Neural progenitor cell (in vitro differentiated cells): Measurements from ENCODE around the gene FSCN2. TPM values are rescaled to one million over a fixed set of nuclear protein-coding genes. Genes with fewer than 3 reads are reported as not detected.

Experiments
- DNase-seq: peaks from one replicate; pipeline ENCODE4 v3.0.0-alpha.2; 2016; ENCODE audit warnings: low spot score
- H2AFZ ChIP-seq: fragments of 200-600 bp; sonication (generic); replicated peaks from 2 replicates; pipeline ENCODE4 v1.6.1; 2016; ENCODE audit warnings: antibody characterized with exemption
- H3F3A ChIP-seq: fragments of 200-600 bp; sonication (generic); 2 replicates; pipeline ENCODE4 v1.6.1; 2016; ENCODE audit warnings: antibody characterized with exemption, low read depth
- H3K27ac ChIP-seq: fragments of 200-600 bp; sonication (generic); 2 replicates; pipeline ENCODE4 v1.5.1; 2016; ENCODE audit warnings: mild to moderate bottlenecking
- H3K27me3 ChIP-seq: fragments of 200-600 bp; sonication (generic); 2 replicates; pipeline ENCODE4 v1.6.1; 2016; ENCODE audit warnings: mild to moderate bottlenecking, moderate library complexity
- H3K36me3 ChIP-seq: fragments of 200-600 bp; sonication (generic); 2 replicates; pipeline ENCODE4 v1.5.1; 2016
- H3K4me1 ChIP-seq: fragments of 200-600 bp; sonication (generic); 2 replicates; pipeline ENCODE4 v1.6.1; 2016; ENCODE audit warnings: mixed run types
- H3K4me2 ChIP-seq: fragments of 200-600 bp; sonication (generic); 2 replicates; pipeline ENCODE4 v1.6.1; 2016
- H3K4me3 ChIP-seq: fragments of 200-600 bp; sonication (generic); 2 replicates; pipeline ENCODE4 v1.5.1; 2016
- H3K79me2 ChIP-seq: fragments of 200-600 bp; sonication (generic); 2 replicates; pipeline ENCODE4 v1.6.1; 2016; ENCODE audit warnings: low read depth
- H3K9ac ChIP-seq: fragments of 200-600 bp; sonication (generic); 2 replicates; pipeline ENCODE4 v1.6.1; 2016
- H3K9me3 ChIP-seq: fragments of 200-600 bp; sonication (generic); 2 replicates; pipeline ENCODE4 v1.5.1; 2016; ENCODE audit warnings: low read depth
- H4K20me1 ChIP-seq: fragments of 200-600 bp; sonication (generic); 2 replicates; pipeline ENCODE4 v1.6.1; 2016; ENCODE audit warnings: low read depth
- H3K27ac Mint-ChIP-seq: 3 replicates; pipeline ENCODE4 v1.8.0; 2021; ENCODE audit warnings: mixed read lengths
- H3K27me3 Mint-ChIP-seq: 2 replicates; pipeline ENCODE4 v1.8.0; 2022; ENCODE audit warnings: low read depth, mild to moderate bottlenecking, inconsistent platforms, moderate library complexity, mixed read lengths; ENCODE audit not compliant: insufficient read depth
- H3K36me3 Mint-ChIP-seq: 3 replicates; pipeline ENCODE4 v1.8.0; 2021; ENCODE audit warnings: mixed read lengths
- H3K4me1 Mint-ChIP-seq: 3 replicates; pipeline ENCODE4 v1.8.0; 2021; ENCODE audit warnings: mixed read lengths
- H3K4me3 Mint-ChIP-seq: 3 replicates; pipeline ENCODE4 v1.8.0; 2021; ENCODE audit warnings: mild to moderate bottlenecking, moderate library complexity, mixed read lengths
- H3K9me3 Mint-ChIP-seq: 3 replicates; pipeline ENCODE4 v1.8.0; 2020; ENCODE audit warnings: mixed read lengths
- EZH2 ChIP-seq: fragments of 200-600 bp; sonication (generic); IDR thresholded peaks from 2 replicates; pipeline ENCODE4 v1.6.1; 2017; ENCODE audit warnings: antibody characterized with exemption, mild to moderate bottlenecking, moderate library complexity
- EZH2phosphoT487 ChIP-seq: fragments of 200-600 bp; sonication (generic); IDR thresholded peaks from 2 replicates; pipeline ENCODE4 v1.6.1; 2017; ENCODE audit warnings: antibody characterized with exemption
- total RNA-seq: library from RNA; depleted of rRNA; stranded (reverse); fragments of >200 nt; gene quantifications from 2 replicates; pipeline ENCODE4 v1.2.3, GENCODE V29; 2015; ENCODE audit warnings: low replicate concordance
- TF ChIP-seq, protein P1 (sequence below): fragments of 200-600 bp; sonication (generic); IDR thresholded peaks from 2 replicates; pipeline ENCODE4 v1.5.1; 2017; ENCODE audit warnings: antibody characterized with exemption, mild to moderate bottlenecking

The FSCN2 gene
- total RNA-seq, 1 donor from 2014 or later: not detected

DNA sequence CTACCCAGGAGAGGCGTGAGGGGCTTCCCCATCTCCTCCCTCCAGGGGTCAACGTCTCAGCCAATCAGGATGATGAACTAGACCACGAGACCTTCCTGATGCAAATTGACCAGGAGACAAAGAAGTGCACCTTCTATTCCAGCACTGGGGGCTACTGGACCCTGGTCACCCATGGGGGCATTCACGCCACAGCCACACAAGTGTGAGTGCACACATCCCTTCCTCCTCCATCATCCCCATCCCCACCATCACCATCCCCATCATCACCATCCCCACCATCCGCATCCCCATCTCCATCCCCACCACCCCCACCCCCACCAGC is 6.8 kb downstream of the FSCN2 start:
- no peak overlapping the region for H3K27ac Mint-ChIP-seq
- Histone ChIP-seq H3K9me3 (no peaks in the 10 kb centered on the region), H3K27me3 (peaks cover 53% of the 10 kb centered on the region)

DNA sequence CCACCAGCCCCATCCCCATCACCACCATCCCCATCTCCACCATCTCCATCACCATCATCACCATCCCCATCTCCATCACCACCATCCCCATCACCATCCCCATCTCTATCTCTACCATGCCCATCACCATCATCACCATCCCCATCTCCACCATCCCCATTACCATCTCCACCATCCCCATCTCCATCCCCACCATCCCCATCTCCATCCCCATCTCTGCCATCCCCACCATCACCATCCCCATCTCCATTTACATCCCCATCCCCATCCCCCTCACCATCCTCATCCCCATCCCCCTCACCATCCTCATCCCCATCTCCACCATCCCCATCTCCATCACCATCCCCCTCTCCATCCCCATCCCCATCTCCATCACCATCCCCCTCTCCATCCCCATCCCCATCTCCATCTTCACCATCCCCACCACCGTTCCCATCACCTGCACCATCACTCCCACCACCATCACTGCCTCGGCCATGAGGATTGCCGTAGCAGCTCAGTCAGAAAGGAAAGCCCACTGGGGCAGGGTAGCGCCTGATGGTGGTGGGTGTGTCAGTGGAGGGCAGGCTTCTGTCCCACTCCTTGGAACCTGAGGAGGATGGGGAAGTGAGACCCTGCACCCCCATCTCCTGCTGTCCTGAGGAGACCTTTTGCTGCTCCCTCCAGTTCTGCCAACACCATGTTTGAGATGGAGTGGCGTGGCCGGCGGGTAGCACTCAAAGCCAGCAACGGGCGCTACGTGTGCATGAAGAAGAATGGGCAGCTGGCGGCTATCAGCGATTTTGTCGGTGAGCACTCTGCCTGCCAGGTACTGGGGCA is 7.5 kb downstream of the FSCN2 start:
- Histone ChIP-seq H3K27ac (no peak overlapping the region), H3K27me3 (peaks cover 53% of the 10 kb centered on the region)
- TF ChIP-seq EZH2 (no peak), EZH2phosphoT487 (no peak)
- TF ChIP-seq, protein P1, sequence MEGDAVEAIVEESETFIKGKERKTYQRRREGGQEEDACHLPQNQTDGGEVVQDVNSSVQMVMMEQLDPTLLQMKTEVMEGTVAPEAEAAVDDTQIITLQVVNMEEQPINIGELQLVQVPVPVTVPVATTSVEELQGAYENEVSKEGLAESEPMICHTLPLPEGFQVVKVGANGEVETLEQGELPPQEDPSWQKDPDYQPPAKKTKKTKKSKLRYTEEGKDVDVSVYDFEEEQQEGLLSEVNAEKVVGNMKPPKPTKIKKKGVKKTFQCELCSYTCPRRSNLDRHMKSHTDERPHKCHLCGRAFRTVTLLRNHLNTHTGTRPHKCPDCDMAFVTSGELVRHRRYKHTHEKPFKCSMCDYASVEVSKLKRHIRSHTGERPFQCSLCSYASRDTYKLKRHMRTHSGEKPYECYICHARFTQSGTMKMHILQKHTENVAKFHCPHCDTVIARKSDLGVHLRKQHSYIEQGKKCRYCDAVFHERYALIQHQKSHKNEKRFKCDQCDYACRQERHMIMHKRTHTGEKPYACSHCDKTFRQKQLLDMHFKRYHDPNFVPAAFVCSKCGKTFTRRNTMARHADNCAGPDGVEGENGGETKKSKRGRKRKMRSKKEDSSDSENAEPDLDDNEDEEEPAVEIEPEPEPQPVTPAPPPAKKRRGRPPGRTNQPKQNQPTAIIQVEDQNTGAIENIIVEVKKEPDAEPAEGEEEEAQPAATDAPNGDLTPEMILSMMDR: no peak

More for the DNA sequence above, 6.8 kb downstream of the FSCN2 start:
- no peak overlapping the region for H2AFZ ChIP-seq
- no peak overlapping the region for H3K4me3 ChIP-seq
- H4K20me1 ChIP-seq: peaks cover 17% of the 10 kb centered on the region
- Mint-ChIP-seq H3K27me3 (peaks cover 6% of the 10 kb centered on the region), H3K4me1 (peaks cover 7% of the 10 kb centered on the region), H3K36me3 (no peaks in the 10 kb centered on the region), H3K9me3 (peaks cover 2% of the 10 kb centered on the region), H3K4me3 (no peak overlapping the region)
- H3K4me2 ChIP-seq: no peak overlapping the region
- no peak for DNase-seq
- TF ChIP-seq EZH2phosphoT487: no peak
- H3K9ac ChIP-seq: no peak overlapping the region
- no peaks in the 10 kb centered on the region for H3K36me3 ChIP-seq
- peaks cover 3% of the 10 kb centered on the region for H3K4me1 ChIP-seq
- H3K27ac ChIP-seq: no peak overlapping the region
- no peaks in the 10 kb centered on the region for H3K79me2 ChIP-seq
- no peaks in the 10 kb centered on the region for H3F3A ChIP-seq

DNA sequence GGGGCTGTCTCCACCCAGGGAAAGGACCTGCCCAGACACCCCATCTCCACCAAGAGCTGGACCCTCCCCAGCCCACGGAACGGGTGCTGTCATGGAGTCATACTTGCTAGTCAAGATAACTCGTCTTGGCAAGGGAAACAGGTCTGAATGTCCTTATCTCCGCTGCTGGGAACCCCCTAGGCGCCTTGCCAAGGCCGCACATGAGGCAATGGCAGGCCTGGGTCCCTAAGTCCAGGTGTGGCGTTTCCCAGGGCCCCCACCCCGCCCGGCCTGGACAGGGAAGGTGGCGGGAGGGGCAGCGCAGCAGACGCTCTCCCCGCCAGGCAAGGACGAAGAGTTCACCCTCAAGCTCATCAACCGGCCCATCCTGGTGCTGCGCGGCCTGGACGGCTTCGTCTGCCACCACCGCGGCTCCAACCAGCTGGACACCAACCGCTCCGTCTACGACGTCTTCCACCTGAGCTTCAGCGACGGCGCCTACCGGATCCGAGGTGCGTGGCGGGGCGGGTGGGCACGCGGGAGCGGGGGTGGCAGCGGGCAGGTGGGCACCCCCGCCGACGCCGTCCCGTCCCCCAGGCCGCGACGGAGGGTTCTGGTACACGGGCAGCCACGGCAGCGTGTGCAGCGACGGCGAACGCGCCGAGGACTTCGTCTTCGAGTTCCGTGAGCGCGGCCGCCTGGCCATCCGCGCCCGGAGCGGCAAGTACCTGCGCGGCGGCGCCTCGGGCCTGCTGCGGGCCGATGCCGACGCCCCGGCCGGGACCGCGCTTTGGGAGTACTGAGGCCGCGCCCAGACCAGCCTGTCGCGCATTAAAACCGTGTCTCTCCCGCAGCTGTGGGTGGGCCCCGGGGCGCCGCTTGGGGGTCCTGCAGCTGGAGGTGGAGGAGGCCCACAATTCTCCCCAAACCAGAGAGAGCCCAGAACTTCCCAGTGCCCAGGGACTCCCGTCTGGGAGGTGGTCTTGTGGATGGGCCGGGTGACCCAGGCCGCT is 8.4 kb downstream of the FSCN2 start:
- peaks cover 17% of the 10 kb centered on the region for H4K20me1 ChIP-seq
- H2AFZ ChIP-seq: no peak overlapping the region
- H3K4me1 ChIP-seq: peaks cover 3% of the 10 kb centered on the region
- Mint-ChIP-seq H3K4me1 (peaks cover 7% of the 10 kb centered on the region), H3K27ac (no peak overlapping the region), H3K27me3 (peaks cover 6% of the 10 kb centered on the region), H3K4me3 (no peak overlapping the region), H3K36me3 (peaks cover 2% of the 10 kb centered on the region), H3K9me3 (peaks cover 2% of the 10 kb centered on the region)
- H3K9me3 ChIP-seq: no peaks in the 10 kb centered on the region
- no peak overlapping the region for H3K9ac ChIP-seq
- H3K27ac ChIP-seq: no peak overlapping the region
- peak overlapping the region; percentile 61 for H3K4me2 ChIP-seq
- H3K79me2 ChIP-seq: no peaks in the 10 kb centered on the region
- H3K4me3 ChIP-seq: peak overlapping the region; percentile 13
- H3K27me3 ChIP-seq: peaks cover 53% of the 10 kb centered on the region
- H3F3A ChIP-seq: no peaks in the 10 kb centered on the region
- peak; percentile 86 for TF ChIP-seq EZH2
- TF ChIP-seq, protein P1: no peak
- peak; percentile 70 for TF ChIP-seq EZH2phosphoT487
- no peaks in the 10 kb centered on the region for H3K36me3 ChIP-seq
- DNase-seq: peak; percentile 52

More for the DNA sequence above, 7.5 kb downstream of the FSCN2 start:
- no peak for DNase-seq
- Mint-ChIP-seq H3K4me3 (no peak overlapping the region), H3K27me3 (peaks cover 6% of the 10 kb centered on the region), H3K4me1 (peaks cover 7% of the 10 kb centered on the region), H3K27ac (no peak overlapping the region), H3K9me3 (peaks cover 2% of the 10 kb centered on the region), H3K36me3 (no peaks in the 10 kb centered on the region)
- Histone ChIP-seq H3K4me1 (peaks cover 3% of the 10 kb centered on the region), H2AFZ (no peak overlapping the region), H3K36me3 (no peaks in the 10 kb centered on the region), H3K79me2 (no peaks in the 10 kb centered on the region), H3K4me2 (no peak overlapping the region), H3F3A (no peaks in the 10 kb centered on the region), H3K9me3 (no peaks in the 10 kb centered on the region), H4K20me1 (peaks cover 17% of the 10 kb centered on the region), H3K9ac (no peak overlapping the region), H3K4me3 (no peak overlapping the region)
